HG03025 (cell line): ENCODE measurements around the gene PBX3.

ENCODE experiments used
- ATAC-seq: cut with Tn5 transposase; IDR thresholded peaks from one replicate; pipeline ENCODE4 v1.9.1; 2021; ENCODE audit warnings: mild to moderate bottlenecking, moderate library complexity; ENCODE audit not compliant: unreplicated experiment, low FRiP score

The PBX3 gene

GRCh38 chr9:125990186-125990792, 243.1 kb downstream of the PBX3 start:
- no peak for ATAC-seq

GRCh38 chr9:125990793-125991220, 243.6 kb downstream of the PBX3 start:
- ATAC-seq, result no peak

GRCh38 chr9:125991886-125992529, 244.8 kb downstream of the PBX3 start:
- no peak for ATAC-seq

- no peak for ATAC-seq
These were observed 245.4 kb downstream of the PBX3 start for GRCh38 chr9:125992557-125992956.

GRCh38 chr9:125993466-125993865, 246.3 kb downstream of the PBX3 start:
- no peak for ATAC-seq

GRCh38 chr9:125994066-125994943, 247.1 kb downstream of the PBX3 start:
- no peak for ATAC-seq

GRCh38 chr9:125995006-125995405, 247.8 kb downstream of the PBX3 start:
- ATAC-seq, result no peak

GRCh38 chr9:125995706-125996105, 248.5 kb downstream of the PBX3 start:
- ATAC-seq, result no peak

GRCh38 chr9:125996791-125997190, 249.6 kb downstream of the PBX3 start:
- no peak for ATAC-seq

GRCh38 chr9:125997196-125997823, 250.1 kb downstream of the PBX3 start:
- no peak for ATAC-seq

GRCh38 chr9:125998837-125999503, 251.8 kb downstream of the PBX3 start:
- ATAC-seq, result no peak

- ATAC-seq, result no peak
These were observed 252.3 kb downstream of the PBX3 start for GRCh38 chr9:125999504-125999881.

GRCh38 chr9:126000256-126000655, 253.1 kb downstream of the PBX3 start:
- no peak for ATAC-seq

GRCh38 chr9:126000731-126001580, 253.8 kb downstream of the PBX3 start:
- ATAC-seq, result no peak

GRCh38 chr9:126001581-126002225, 254.5 kb downstream of the PBX3 start:
- ATAC-seq, result no peak

GRCh38 chr9:126002476-126003350, 255.5 kb downstream of the PBX3 start:
- no peak for ATAC-seq

- no peak for ATAC-seq
These were observed 261.9 kb downstream of the PBX3 start for GRCh38 chr9:126009047-126009446.

- ATAC-seq, result no peak
These were observed 267.6 kb downstream of the PBX3 start for GRCh38 chr9:126014726-126015125.
